Measurements from ENCODE around the gene PIP5K1B.
"Not testable (repeated sequence)": the region's sequence is repeated elsewhere in the genome, so short reads cannot be mapped to it uniquely, and the experiment has no call there.

The PIP5K1B gene

GRCh38 chr9:68690088-68690487 is 15.0 kb upstream of the PIP5K1B start:
- no peak overlapping the region for H2AFZ ChIP-seq
- H3K9me3 ChIP-seq (ENCODE audit: control insufficient read depth, low read length), result no peaks in the 10 kb centered on the region
- no peaks in the 10 kb centered on the region for H3K79me2 ChIP-seq
- H3K4me1 ChIP-seq, result no peaks in the 10 kb centered on the region
- no peak overlapping the region for H3K27ac ChIP-seq
- H3K9ac ChIP-seq, result no peak overlapping the region
- no peaks in the 10 kb centered on the region for H3K27me3 ChIP-seq (ENCODE audit: control insufficient read depth, insufficient read depth, low read length)
- H3K4me3 ChIP-seq (ENCODE audit: low read depth, low read length), result no peak overlapping the region
- no peak overlapping the region for H3K4me2 ChIP-seq (ENCODE audit: low read length)
- TF ChIP-seq, protein P1, sequence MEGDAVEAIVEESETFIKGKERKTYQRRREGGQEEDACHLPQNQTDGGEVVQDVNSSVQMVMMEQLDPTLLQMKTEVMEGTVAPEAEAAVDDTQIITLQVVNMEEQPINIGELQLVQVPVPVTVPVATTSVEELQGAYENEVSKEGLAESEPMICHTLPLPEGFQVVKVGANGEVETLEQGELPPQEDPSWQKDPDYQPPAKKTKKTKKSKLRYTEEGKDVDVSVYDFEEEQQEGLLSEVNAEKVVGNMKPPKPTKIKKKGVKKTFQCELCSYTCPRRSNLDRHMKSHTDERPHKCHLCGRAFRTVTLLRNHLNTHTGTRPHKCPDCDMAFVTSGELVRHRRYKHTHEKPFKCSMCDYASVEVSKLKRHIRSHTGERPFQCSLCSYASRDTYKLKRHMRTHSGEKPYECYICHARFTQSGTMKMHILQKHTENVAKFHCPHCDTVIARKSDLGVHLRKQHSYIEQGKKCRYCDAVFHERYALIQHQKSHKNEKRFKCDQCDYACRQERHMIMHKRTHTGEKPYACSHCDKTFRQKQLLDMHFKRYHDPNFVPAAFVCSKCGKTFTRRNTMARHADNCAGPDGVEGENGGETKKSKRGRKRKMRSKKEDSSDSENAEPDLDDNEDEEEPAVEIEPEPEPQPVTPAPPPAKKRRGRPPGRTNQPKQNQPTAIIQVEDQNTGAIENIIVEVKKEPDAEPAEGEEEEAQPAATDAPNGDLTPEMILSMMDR (IDR thresholded peaks at IDR 0.05), result no peak
- H3K36me3 ChIP-seq (ENCODE audit: control insufficient read depth, insufficient read depth, low read length), result no peaks in the 10 kb centered on the region

- Histone ChIP-seq H3K27ac (no peak overlapping the region), H3K4me1 (no peaks in the 10 kb centered on the region), H3K4me3 (ENCODE audit: low read depth, low read length) (no peak overlapping the region), H2AFZ (no peak overlapping the region), H3K4me2 (ENCODE audit: low read length) (no peak overlapping the region), H3K36me3 (ENCODE audit: control insufficient read depth, insufficient read depth, low read length) (no peaks in the 10 kb centered on the region), H3K79me2 (no peaks in the 10 kb centered on the region), H3K27me3 (ENCODE audit: control insufficient read depth, insufficient read depth, low read length) (no peaks in the 10 kb centered on the region), H3K9me3 (ENCODE audit: control insufficient read depth, low read length) (no peaks in the 10 kb centered on the region), H3K9ac (no peak overlapping the region)
- TF ChIP-seq, protein P1 (IDR thresholded peaks at IDR 0.05), result no peak
Measured at GRCh38 chr9:68692519-68692918, 12.5 kb upstream of the PIP5K1B start.

- no peak overlapping the region for H3K4me2 ChIP-seq (ENCODE audit: low read length)
- TF ChIP-seq, protein P1 (IDR thresholded peaks at IDR 0.05), result no peak
- no peak overlapping the region for H3K9ac ChIP-seq
- no peaks in the 10 kb centered on the region for H3K9me3 ChIP-seq (ENCODE audit: control insufficient read depth, low read length)
- H3K4me1 ChIP-seq, result no peaks in the 10 kb centered on the region
- H2AFZ ChIP-seq, result no peak overlapping the region
- H3K27me3 ChIP-seq (ENCODE audit: control insufficient read depth, insufficient read depth, low read length), result no peaks in the 10 kb centered on the region
- no peak overlapping the region for H3K27ac ChIP-seq
- no peaks in the 10 kb centered on the region for H3K36me3 ChIP-seq (ENCODE audit: control insufficient read depth, insufficient read depth, low read length)
- no peaks in the 10 kb centered on the region for H3K79me2 ChIP-seq
- no peak overlapping the region for H3K4me3 ChIP-seq (ENCODE audit: low read depth, low read length)
Measured at GRCh38 chr9:68694125-68694524, 10.9 kb upstream of the PIP5K1B start.

DNA sequence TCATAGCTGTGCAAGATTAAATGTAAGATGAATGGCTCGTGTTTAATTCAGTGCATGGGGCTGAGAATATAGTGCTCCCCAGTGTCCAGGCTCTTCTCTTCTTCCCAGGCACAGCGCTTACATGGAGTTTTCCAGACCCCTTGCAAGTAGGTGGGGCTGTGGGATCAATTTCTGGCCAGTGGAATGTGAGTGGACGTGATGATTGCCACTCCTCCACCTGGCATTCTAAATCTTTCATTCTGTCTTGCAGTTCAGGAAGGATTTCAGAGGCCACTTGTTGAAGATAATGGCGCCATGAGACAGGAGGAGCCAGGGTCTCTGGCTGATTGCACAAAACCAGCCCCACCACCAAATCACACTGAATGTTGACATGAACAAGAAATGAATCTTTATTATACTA is 7.2 kb upstream of the PIP5K1B start:
- no peak overlapping the region for H3K27ac ChIP-seq
- no peaks in the 10 kb centered on the region for H3K36me3 ChIP-seq (ENCODE audit: control insufficient read depth, insufficient read depth, low read length)
- no peak overlapping the region for H2AFZ ChIP-seq
- H3K27me3 ChIP-seq (ENCODE audit: control insufficient read depth, insufficient read depth, low read length), result no peaks in the 10 kb centered on the region
- no peak overlapping the region for H3K4me3 ChIP-seq (ENCODE audit: low read depth, low read length)
- H3K79me2 ChIP-seq, result no peaks in the 10 kb centered on the region
- H3K4me2 ChIP-seq (ENCODE audit: low read length), result no peak overlapping the region
- TF ChIP-seq, protein P1 (IDR thresholded peaks at IDR 0.05), result no peak
- H3K9ac ChIP-seq, result no peak overlapping the region
- no peaks in the 10 kb centered on the region for H3K9me3 ChIP-seq (ENCODE audit: control insufficient read depth, low read length)
- no peaks in the 10 kb centered on the region for H3K4me1 ChIP-seq

- H3K27ac ChIP-seq, result no peak overlapping the region
- H3K79me2 ChIP-seq, result no peaks in the 10 kb centered on the region
- H3K36me3 ChIP-seq (ENCODE audit: control insufficient read depth, insufficient read depth, low read length), result no peaks in the 10 kb centered on the region
- H3K4me3 ChIP-seq (ENCODE audit: low read depth, low read length), result no peak overlapping the region
- H3K4me1 ChIP-seq, result no peaks in the 10 kb centered on the region
- no peaks in the 10 kb centered on the region for H3K27me3 ChIP-seq (ENCODE audit: control insufficient read depth, insufficient read depth, low read length)
- no peak overlapping the region for H3K4me2 ChIP-seq (ENCODE audit: low read length)
- H3K9ac ChIP-seq, result no peak overlapping the region
- no peaks in the 10 kb centered on the region for H3K9me3 ChIP-seq (ENCODE audit: control insufficient read depth, low read length)
- no peak overlapping the region for H2AFZ ChIP-seq
- TF ChIP-seq, protein P1 (IDR thresholded peaks at IDR 0.05), result no peak
Measured at GRCh38 chr9:68698943-68699509, 6.0 kb upstream of the PIP5K1B start.

GRCh38 chr9:68699625-68700024 is 5.4 kb upstream of the PIP5K1B start:
- H3K79me2 ChIP-seq; H3K27ac ChIP-seq; H3K9ac ChIP-seq; H3K9me3 ChIP-seq (ENCODE audit: control insufficient read depth, low read length); H3K4me1 ChIP-seq; H2AFZ ChIP-seq; H3K4me3 ChIP-seq (ENCODE audit: low read depth, low read length); H3K4me2 ChIP-seq (ENCODE audit: low read length); H3K27me3 ChIP-seq (ENCODE audit: control insufficient read depth, insufficient read depth, low read length); H3K36me3 ChIP-seq (ENCODE audit: control insufficient read depth, insufficient read depth, low read length): not testable (repeated sequence)
